Measurements from ENCODE around the gene RAD51AP1. TPM values are rescaled to one million over a fixed set of nuclear protein-coding genes. Genes with fewer than 3 reads are reported as not detected.
A peak's percentile ranks its signal among the peaks of the same experiment; 100 is the strongest.

The RAD51AP1 gene
- total RNA-seq, 2 donors from 2014 or later: 0.86 to 1.3 TPM

GRCh38 chr12:4572680-4573079, 34.0 kb downstream of the RAD51AP1 start:
- no peaks in the 10 kb centered on the region for H3K4me1 ChIP-seq
- no peaks in the 10 kb centered on the region for H3K27me3 ChIP-seq
- H3K27ac ChIP-seq: no peak overlapping the region
- DNase-seq (ENCODE audit: low spot score): no peak
- H3K9me3 ChIP-seq: no peaks in the 10 kb centered on the region
- no peaks in the 10 kb centered on the region for H3K36me3 ChIP-seq
- TF ChIP-seq CTCF (IDR thresholded peaks at IDR 0.05): no peak
- H3K4me3 ChIP-seq: no peak overlapping the region

- H3K27ac ChIP-seq: no peak overlapping the region
- DNase-seq (ENCODE audit: low spot score): no peak
- no peaks in the 10 kb centered on the region for H3K4me1 ChIP-seq
- no peaks in the 10 kb centered on the region for H3K27me3 ChIP-seq
- TF ChIP-seq CTCF (IDR thresholded peaks at IDR 0.05): no peak
- no peaks in the 10 kb centered on the region for H3K36me3 ChIP-seq
- H3K4me3 ChIP-seq: no peak overlapping the region
- no peaks in the 10 kb centered on the region for H3K9me3 ChIP-seq
These were observed 40.8 kb downstream of the RAD51AP1 start for GRCh38 chr12:4579305-4580102.

DNA sequence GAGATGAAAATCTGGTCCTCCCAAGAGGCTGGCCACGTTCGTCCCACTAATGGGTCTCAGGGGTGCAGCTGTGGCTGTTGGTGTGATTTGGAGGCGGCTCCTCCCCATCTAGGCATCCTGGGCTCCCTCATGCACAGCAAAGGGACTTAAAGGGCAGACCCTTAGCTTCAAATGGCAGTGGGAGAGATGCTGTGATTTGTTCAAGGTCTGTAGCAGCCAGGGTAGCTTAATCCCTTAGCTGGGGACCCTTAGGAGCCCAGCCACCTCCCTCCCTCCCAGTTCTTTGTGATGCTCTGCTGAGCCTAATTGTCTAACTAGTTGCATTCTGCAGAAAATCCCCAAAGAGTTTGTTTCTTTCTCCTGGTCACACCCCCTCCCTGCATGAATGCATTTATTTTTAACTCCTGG, 41.6 kb downstream of the RAD51AP1 start:
- no peaks in the 10 kb centered on the region for H3K9me3 ChIP-seq
- no peak for DNase-seq (ENCODE audit: low spot score)

GRCh38 chr12:4584281-4584680, 45.6 kb downstream of the RAD51AP1 start:
- no peak overlapping the region for H3K4me3 ChIP-seq
- no peak overlapping the region for H3K27ac ChIP-seq
- DNase-seq (ENCODE audit: low spot score): no peak
- H3K4me1 ChIP-seq: no peaks in the 10 kb centered on the region
- no peaks in the 10 kb centered on the region for H3K27me3 ChIP-seq
- no peaks in the 10 kb centered on the region for H3K9me3 ChIP-seq
- no peaks in the 10 kb centered on the region for H3K36me3 ChIP-seq
- no peak for TF ChIP-seq CTCF (IDR thresholded peaks at IDR 0.05)

More for the DNA sequence above, 41.6 kb downstream of the RAD51AP1 start:
- Histone ChIP-seq H3K4me3 (no peak overlapping the region), H3K36me3 (no peaks in the 10 kb centered on the region), H3K27me3 (no peaks in the 10 kb centered on the region), H3K27ac (no peak overlapping the region), H3K4me1 (no peaks in the 10 kb centered on the region)
- TF ChIP-seq CTCF (IDR thresholded peaks at IDR 0.05): no peak

DNA sequence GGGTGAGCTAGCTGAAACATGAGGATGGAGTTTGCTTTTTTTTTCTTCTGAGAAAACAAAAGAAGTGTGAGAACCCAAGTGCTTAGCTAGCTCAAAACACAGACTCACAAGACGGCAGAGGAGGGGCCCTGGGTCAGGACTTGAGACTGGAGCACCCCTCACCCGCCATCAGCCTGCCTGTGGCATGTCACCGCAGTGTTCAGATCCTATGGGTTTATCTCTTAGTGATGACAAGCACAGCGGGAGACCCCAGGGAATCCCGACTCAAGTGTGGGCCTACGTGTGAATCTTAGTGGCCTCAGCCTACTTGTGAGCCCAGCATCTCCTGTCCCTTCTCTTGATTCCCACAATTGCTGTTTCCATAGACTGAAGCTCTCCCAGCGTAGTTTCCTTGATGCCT, 46.2 kb downstream of the RAD51AP1 start:
- Histone ChIP-seq H3K36me3 (no peaks in the 10 kb centered on the region), H3K4me1 (no peaks in the 10 kb centered on the region), H3K27me3 (no peaks in the 10 kb centered on the region), H3K9me3 (no peaks in the 10 kb centered on the region), H3K27ac (no peak overlapping the region), H3K4me3 (no peak overlapping the region)
- TF ChIP-seq CTCF (IDR thresholded peaks at IDR 0.05): no peak
- DNase-seq (ENCODE audit: low spot score): peak; percentile 32

- Histone ChIP-seq H3K27ac (no peak overlapping the region), H3K9me3 (no peaks in the 10 kb centered on the region), H3K27me3 (no peaks in the 10 kb centered on the region), H3K4me1 (no peaks in the 10 kb centered on the region), H3K36me3 (no peaks in the 10 kb centered on the region), H3K4me3 (no peak overlapping the region)
- no peak for TF ChIP-seq CTCF (IDR thresholded peaks at IDR 0.05)
- DNase-seq (ENCODE audit: low spot score): peak; percentile 18
These were observed 47.8 kb downstream of the RAD51AP1 start for GRCh38 chr12:4586500-4586899.
